GM18873 (cell line): ENCODE results near the gene ZNF555.

Experiments
- ATAC-seq: cut with Tn5 transposase; IDR thresholded peaks from one replicate; pipeline ENCODE4 v1.9.1; 2021; ENCODE audit warnings: mild to moderate bottlenecking, moderate library complexity, moderate number of reproducible peaks; ENCODE audit not compliant: unreplicated experiment, low FRiP score

ZNF555 gene

DNA sequence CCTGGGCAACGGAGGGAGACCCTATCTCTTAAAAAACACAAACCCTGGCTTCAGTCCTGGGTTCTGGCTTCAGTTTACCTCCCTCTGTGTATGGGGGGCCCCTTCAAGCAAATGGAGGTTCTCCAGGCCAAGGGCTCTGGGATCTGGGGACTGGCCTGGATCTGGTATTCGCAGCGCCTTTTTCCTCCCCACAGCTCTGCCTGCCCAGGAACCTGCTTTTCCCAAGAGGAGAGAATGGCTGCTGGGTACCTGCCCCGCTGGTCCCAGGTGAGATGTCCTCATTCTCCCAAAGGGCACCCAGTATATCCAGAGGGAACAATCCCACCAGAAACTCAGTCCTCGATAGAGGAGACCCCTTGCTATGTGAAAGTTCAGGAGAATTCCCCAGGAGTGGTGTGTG, 18.4 kb upstream of the ZNF555 start:
- no peak for ATAC-seq

DNA sequence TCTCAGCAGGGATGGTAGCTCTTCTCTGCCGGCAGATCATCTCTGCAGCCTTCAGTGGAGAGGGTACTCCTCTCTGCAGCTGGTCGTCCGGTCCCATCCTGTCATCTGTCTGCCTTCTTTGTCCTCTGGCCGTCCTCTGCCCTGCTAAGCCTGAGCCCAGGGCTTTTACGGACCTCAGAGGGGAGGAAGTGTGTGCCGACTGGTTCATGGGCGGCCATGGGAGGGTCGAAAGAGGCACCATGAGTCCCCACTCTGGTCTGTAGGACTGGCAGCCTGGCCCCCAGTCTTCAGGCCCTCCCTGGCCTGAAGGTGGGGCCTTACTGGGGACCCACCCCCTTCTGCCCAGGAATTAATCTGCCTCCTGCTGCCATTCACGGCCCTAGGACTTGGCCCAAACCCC, 17.6 kb upstream of the ZNF555 start:
- ATAC-seq, result no peak

DNA sequence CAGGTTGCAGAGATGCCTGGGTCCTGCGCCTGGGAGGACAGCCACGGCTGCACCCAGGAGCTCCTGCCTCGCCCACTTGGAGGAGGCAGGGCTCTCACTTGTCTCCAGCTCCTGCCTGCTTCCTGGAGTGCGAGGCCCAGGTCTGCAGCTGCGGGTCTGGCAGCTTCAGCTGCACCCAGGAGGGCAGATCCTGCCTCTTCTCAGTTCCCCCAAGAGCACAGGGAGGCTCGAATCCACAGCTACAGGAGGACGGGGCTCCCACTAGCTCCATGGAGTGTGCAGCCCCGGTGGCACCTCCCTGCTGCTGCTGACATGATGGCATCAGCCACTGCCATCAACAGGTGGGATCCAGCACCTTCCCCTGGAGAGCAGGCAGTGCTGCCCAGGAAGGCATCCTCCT, 17.1 kb upstream of the ZNF555 start:
- ATAC-seq, result no peak

DNA sequence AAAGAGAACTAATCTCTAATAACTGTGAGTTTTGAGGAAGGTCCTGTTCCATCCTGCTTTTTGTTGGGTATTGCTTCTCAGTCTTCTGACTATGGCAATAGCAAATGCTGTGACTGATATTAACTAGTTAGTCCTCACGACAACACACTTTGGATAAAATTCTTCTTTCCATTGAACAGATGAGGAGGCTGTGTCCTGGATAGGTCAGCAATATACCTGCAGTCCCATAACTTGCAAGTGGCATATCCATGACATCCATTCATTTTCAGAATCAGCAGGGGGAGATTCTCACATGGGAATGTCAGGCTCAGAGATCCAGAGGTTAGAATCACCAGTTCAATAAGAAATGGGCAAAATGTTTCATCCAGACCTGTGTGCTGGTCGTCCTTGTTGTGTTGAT, 14.3 kb upstream of the ZNF555 start:
- ATAC-seq, result no peak

DNA sequence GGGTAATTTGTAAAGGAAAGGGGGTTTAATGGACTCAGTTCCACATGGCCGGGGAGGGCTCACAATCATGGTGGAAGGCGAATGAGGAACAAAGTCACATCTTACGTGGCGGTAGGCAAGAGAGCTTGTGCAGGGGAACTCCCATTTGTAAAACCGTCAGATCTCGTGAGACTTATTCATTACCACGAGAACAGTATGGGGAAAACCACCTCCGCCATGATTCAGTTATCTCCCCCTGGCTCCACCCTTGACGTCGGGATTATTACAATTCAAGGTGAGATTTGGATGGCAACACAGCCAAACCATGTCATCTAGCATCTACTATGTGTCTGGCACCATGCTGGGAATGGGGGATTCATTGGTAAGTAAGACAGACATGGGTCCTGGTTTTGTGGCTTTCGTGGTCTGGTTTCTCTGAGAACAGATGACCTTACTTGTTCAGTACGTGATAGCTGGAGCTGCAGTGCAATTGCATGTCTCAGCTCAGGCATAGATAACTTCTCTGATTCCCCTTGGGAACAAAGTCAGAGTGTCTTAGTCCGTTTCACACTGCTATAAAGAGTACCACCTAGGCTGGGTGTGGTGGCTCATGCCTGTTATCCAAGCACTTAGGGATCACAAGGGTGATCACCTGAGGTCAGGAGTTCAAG, 13.3 kb upstream of the ZNF555 start:
- no peak for ATAC-seq

DNA sequence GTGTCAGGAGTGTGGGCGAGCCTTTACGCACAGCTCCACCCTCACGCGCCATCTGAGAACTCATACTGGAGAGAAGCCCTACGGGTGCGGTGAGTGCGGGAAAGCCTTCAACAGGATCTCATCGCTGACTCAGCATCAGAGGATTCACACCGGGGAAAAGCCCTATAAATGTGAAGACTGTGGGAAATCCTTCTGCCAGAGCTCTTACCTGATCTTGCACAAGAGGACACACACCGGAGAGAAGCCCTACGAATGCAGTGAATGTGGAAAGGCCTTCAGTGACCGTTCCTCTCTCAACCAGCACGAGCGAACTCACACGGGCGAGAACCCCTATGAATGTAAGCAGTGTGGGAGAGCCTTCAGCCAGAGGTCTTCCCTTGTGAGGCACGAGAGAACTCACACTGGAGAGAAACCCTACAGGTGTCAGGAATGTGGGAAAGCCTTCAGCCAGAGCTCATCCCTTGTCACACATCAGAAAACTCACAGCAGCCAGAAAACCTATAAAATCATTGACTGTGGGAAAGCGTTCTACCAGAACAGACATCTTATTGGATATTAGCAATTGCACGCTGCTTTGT, 6.9 kb upstream of the ZNF555 start:
- no peak for ATAC-seq

DNA sequence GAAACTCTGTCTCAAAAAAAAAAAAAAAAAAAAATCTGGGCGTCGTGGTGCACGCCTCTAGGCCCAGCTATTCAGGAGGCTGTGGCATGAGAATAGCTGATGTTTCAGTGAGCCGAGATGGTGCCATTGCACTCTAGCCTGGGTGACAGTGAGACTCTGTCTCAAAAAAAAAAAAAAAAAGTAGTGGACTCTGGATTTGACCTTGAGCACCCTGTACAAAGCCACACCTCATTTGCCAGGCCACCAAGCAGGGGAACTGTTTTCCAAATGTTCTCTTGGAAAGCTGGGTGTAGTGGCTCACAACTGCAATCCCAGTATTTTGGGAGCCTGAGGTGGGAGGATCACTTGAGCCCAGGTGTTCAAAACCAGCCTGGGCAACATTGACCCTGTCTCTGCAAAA, 3.8 kb upstream of the ZNF555 start:
- no peak for ATAC-seq

DNA sequence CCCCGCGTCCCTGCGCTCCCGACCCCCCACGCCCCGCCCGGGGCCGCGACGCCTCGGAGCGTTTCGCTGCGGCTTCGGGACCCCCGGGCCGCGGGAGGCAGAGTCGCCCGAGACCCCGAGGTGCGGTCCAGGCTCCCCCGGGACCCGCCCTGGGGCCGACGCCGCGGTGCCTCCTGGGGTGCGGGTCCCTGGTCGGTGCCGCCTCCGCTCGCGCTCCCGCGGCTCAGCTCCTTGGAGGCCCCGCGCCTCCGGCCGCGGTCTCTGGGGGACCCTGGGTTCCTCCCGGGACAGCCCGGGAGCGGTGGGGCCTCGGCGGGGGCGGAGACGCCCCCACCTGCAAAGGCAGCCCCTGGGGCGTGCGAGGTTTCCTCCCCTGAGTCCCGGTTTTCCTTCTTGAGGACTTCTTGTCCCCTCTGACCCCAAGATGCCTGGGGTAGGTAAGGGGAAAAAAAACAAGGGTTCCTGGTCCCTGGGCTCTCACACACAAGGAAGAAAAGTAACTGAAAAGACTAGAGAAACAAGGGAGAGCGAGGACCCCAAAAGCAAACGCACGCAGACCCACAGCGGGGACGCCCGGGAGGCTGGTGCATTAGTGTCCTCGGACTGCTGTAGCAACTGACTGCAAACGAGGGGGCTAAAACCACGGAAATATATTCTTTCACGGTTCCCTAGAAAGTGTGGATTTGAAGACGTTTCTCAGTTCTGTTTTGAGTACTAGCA, 740 bp downstream of the ZNF555 start:
- ATAC-seq, result no peak

DNA sequence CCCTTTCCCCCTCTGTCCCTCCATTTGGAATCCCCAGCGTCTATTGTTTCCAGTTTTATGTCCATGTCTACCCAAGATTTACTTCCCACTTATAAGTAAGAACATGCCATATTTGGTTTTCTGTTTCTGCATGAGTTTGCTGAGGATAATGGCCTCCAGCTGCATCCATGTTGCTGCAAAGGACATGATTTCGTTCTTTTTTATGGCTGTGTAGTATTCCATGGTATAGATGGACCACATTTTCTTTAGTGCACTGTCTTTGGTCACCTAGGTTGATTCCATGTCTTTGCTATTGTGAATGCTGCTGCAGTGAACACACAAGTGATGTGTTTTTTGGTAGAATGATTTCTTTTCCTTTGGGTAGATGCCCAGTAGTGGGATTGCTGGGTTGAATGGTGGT, 3.8 kb downstream of the ZNF555 start:
- ATAC-seq, result no peak

DNA sequence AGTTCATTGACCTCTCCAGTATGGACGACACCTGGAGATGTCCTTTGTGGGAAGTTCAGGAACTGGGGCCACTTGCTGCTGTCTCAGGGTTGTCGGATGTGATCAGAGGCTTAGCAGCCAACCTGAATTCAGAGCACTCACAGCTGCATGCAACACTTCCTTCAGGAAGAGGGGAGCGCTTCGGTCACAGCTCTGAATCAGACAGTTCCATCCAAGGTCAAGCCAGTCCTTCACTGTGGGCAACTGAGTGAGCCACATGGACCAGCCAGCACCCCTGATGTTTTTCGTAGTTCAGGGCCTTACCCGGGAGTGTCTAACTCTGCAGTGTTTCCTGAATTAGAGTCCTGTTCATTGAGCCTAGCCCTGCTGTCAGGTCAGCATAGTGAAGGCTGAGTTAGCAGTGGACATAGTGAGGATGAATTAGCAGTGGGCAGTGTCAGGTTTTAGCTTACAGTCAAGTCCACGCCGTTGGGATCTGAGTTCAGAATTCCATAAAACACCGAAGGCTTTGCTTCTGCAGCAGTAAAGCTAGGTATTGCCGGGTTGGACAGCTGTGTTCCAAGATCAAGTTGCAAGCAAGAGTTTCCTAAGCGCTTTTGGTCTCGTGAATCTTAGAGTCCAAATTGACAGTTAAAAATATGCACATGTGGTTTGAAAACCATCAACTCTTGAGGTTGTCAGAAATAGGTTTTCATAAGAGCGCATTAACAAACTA, 5.1 kb downstream of the ZNF555 start:
- ATAC-seq, result no peak

DNA sequence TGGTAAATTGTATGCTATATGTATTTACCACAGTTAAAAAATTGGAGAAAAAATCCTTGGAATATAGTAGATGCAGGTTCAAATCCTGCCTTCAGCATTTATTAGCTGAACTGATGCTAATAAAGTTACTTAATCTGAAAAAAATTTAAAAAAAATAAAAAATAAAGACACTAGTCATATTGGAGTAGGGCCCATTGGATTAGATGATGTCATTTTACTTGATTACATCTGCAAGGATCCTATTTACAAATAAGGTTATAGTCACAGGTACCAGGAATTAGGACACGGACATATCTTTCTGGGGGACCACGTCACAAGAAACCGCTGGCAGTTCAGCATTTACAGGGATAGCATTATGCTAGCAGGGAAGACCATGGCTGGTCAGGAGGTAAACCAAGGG, 6.2 kb downstream of the ZNF555 start:
- ATAC-seq, result no peak

DNA sequence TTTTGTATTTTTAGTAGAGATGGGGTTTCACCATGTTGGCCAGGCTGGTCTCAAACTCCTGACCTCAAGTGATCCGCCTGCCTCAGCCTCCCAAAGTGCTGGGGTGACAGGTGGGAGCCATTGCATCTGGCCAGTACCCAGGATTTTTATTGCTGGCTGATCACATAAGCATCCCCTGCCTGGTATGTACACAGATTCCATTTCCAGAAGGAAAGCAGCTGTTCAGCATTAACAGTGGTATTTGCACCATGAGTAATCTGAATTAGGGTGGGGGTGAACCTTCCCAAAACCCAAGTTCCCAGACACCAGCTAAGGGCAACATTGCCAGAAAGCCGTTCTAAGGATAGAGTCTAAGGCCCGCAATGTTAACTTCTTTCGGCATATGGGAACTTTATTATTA, 7.3 kb downstream of the ZNF555 start:
- ATAC-seq, result no peak

DNA sequence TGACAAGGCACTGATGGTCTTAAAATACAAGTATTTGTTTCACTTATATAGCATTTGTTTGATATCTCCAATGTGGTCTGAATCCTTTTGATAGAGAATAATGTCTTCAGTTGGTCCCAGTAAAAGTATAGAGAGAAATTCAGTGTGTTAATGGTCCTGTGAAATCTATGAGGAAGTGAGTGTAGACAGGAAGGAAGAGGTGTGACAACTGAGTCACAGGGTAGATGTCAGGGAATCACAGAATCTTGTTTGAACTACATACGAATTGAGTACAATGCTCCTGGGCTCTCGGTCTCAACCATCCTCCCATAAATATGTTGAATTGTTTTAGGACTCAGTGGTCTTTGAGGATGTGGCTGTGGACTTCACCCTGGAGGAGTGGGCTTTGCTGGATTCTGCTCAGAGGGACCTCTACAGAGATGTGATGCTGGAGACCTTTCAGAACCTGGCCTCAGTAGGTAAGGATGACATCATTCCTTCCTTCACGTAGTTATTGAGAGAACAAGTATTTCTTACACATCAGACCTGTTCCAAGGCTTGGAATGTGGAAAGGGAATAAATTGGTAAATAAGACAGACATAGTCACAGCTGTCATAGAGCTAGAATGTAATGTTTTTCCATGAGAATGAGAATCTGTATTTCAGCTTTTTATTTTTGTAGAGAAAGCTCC, 9.1 kb downstream of the ZNF555 start:
- no peak for ATAC-seq

DNA sequence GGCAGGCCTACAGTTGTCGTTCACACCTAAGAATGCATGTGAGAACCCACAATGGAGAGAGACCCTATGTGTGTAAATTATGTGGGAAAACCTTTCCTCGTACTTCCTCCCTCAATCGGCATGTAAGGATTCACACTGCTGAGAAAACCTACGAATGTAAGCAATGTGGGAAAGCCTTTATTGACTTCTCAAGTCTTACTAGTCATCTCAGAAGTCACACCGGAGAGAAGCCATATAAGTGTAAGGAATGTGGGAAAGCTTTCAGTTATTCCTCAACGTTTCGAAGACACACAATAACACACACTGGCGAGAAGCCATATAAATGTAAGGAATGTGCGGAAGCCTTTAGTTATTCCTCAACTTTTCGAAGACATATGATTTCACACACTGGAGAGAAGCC, 11.3 kb downstream of the ZNF555 start:
- ATAC-seq, result no peak

DNA sequence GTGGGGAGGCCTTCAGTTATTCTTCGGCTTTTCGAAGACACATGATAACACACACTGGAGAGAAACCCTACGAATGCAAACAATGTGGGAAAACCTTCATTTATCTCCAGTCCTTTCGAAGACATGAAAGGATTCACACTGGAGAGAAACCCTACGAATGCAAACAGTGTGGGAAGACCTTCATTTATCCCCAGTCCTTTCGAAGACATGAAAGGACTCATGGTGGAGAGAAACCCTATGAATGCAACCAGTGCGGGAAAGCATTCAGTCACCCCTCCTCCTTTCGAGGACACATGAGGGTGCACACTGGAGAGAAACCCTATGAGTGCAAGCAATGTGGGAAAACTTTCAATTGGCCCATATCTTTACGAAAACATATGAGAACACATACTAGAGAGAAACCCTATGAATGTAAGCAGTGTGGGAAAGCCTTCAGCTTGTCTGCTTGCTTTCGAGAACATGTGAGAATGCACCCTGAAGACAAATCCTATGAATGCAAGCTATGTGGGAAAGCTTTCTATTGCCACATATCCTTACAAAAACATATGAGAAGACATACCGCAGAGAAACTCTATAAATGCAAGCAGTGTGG, 11.8 kb downstream of the ZNF555 start:
- ATAC-seq, result no peak

DNA sequence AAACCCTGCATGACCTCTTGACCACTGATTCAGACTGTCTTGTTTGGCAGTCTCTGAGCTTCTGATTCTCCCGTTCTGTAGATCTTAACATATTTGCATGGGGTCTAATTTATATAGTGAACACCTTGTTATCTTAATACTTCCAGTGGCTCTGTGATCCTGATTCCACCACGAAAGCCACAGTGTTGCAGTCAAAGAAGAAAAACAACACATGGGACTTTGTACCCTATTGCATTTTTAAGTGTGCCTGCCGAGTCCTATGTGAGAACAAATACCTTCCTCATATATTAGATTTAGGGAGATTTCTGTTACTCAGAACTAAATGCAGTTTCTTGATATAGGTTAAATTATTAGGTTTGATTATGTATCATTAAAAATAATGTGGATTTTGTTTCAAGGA, 13.6 kb downstream of the ZNF555 start:
- no peak for ATAC-seq

DNA sequence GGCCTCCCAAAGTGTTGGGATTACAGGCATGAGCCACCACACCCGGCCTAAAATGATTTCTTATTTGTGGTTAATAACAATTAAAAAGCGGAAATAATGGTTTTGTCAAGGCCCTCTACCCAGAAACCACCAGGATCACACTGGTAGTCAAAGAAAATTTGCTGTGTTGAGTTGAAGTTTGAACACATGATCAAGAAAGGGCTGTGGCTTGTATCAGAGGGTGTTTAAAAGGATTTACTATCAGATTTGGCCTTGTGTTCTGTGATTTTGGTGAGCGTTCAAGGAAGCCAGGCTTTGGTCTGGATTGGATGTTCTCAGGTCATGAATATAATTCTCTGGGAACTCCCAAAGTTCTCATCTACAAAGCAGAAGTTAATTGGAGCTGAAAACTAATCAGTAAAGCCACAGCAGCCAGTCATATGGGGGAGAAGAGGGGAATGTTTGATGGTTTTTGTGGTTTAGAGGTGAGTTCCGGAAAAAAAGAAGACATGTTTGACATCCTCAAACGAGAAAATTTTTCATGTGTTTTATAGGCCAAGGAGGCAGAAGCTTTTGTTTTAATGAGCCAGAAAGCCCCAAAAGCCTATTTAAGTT, 15.3 kb downstream of the ZNF555 start:
- no peak for ATAC-seq

DNA sequence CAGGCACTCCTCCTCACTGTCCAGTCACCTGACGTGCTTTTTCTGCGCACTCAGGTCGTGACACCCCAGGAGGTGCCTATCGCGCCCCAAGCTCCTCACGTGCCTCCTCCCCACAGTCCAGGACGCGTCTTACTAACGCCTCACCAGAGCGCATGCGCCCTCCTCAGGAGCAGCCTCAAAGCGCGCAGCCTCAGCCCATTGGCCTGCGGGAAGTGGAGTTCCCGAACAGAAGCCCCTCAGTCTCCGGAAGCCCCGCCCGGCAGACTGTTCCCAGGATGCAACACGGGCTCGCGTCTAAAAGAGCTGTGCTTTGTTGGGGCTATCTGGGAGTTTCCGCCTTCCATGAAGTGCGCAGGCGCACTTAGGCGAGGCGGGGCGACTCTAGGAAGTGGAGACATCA, 17.6 kb downstream of the ZNF555 start:
- ATAC-seq, result no peak

DNA sequence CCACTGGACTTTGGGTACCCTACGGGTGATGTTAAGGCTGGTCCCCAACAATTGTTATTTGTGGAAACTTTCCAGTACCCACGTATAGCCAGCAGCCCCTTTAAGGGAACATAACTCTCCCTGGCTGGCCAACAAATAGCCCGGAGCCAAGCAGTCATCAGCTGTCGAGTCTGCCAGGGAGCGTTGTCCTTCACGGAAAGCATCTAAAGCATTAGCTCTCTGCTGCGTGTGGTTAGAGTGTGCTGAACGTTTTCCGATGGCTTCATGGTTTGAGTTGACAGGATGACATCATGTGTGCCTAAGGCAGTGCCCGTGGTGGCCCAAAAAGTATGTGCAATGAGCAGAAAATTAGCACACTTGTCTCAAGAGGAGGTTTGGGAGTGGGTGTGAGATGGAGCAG, 22.5 kb downstream of the ZNF555 start:
- ATAC-seq, result no peak
